Mesothelial cell of epicardium (in vitro differentiated cells): Measurements from ENCODE around the gene HRH2. TPM values are rescaled to one million over a fixed set of nuclear protein-coding genes. Genes with fewer than 3 reads are reported as not detected.
A peak's percentile ranks its signal among the peaks of the same experiment; 100 is the strongest.

Experiments
- DNase-seq, 2 experiments: peaks; one replicate each; pipeline ENCODE4 v3.0.0; 2021; ENCODE audit warnings: low spot score in 2 of 2; ENCODE audit not compliant: unreplicated experiment in 2 of 2
- H3K27ac Mint-ChIP-seq: 2 replicates; pipeline ENCODE4 v1.8.0; 2021; ENCODE audit warnings: mixed read lengths
- H3K27me3 Mint-ChIP-seq: 2 replicates; pipeline ENCODE4 v1.8.0; 2021; ENCODE audit warnings: low read depth, mixed read lengths
- H3K36me3 Mint-ChIP-seq: 2 replicates; pipeline ENCODE4 v1.8.0; 2021; ENCODE audit warnings: mixed read lengths
- H3K4me1 Mint-ChIP-seq: 2 replicates; pipeline ENCODE4 v1.8.0; 2021; ENCODE audit warnings: mixed read lengths
- H3K4me3 Mint-ChIP-seq: 2 replicates; pipeline ENCODE4 v1.8.0; 2021; ENCODE audit warnings: mild to moderate bottlenecking, moderate library complexity, mixed read lengths
- H3K9me3 Mint-ChIP-seq: 2 replicates; pipeline ENCODE4 v1.8.0; 2021; ENCODE audit warnings: mixed read lengths
- total RNA-seq: library from RNA; stranded (reverse); gene quantifications from 3 replicates; pipeline ENCODE4 v1.2.1, GENCODE V29; 2021
- TF ChIP-seq, protein P1 (sequence below): fragments of 200-600 bp; sonication (generic); IDR thresholded peaks from one replicate; pipeline ENCODE4 v1.5.0; 2021; ENCODE audit warnings: antibody characterized with exemption; ENCODE audit not compliant: unreplicated experiment

HRH2 gene
- total RNA-seq, 1 donor from 2014 or later, result 2.6 TPM

DNA sequence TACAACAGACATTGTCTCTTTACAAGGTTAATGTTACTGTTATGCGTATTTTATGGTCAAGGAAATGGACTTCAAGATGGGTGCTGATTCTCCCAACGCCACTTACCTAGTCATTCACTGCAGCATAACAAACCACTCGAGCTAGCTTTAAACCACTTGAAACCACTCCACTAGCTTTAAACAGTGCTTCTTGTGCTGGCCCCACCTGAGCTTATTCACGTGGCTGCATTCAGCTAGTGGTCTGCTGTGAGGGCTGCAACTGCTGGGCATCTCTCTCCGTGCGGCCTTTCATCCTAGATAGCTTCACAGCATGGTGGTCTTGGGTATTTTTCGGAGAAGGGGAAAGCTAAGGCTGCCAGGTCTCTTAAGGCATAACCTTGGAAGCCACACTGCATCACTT lies 3.5 kb upstream of the HRH2 start:
- Mint-ChIP-seq H3K27ac (no peak overlapping the region), H3K9me3 (peaks cover 15% of the 10 kb centered on the region), H3K27me3 (peaks cover 74% of the 10 kb centered on the region), H3K4me3 (no peak overlapping the region), H3K4me1 (peaks cover 12% of the 10 kb centered on the region), H3K36me3 (no peaks in the 10 kb centered on the region)
- TF ChIP-seq, protein P1, sequence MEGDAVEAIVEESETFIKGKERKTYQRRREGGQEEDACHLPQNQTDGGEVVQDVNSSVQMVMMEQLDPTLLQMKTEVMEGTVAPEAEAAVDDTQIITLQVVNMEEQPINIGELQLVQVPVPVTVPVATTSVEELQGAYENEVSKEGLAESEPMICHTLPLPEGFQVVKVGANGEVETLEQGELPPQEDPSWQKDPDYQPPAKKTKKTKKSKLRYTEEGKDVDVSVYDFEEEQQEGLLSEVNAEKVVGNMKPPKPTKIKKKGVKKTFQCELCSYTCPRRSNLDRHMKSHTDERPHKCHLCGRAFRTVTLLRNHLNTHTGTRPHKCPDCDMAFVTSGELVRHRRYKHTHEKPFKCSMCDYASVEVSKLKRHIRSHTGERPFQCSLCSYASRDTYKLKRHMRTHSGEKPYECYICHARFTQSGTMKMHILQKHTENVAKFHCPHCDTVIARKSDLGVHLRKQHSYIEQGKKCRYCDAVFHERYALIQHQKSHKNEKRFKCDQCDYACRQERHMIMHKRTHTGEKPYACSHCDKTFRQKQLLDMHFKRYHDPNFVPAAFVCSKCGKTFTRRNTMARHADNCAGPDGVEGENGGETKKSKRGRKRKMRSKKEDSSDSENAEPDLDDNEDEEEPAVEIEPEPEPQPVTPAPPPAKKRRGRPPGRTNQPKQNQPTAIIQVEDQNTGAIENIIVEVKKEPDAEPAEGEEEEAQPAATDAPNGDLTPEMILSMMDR, result no peak
- no peak for DNase-seq

- Mint-ChIP-seq H3K27me3 (peaks cover 78% of the 10 kb centered on the region), H3K4me3 (no peak overlapping the region), H3K36me3 (no peaks in the 10 kb centered on the region), H3K27ac (no peak overlapping the region), H3K9me3 (peaks cover 13% of the 10 kb centered on the region), H3K4me1 (peaks cover 12% of the 10 kb centered on the region)
- TF ChIP-seq, protein P1, result no peak
- DNase-seq, result no peak
These were observed 3.1 kb upstream of the HRH2 start for GRCh38 chr5:175654807-175655206.

DNA sequence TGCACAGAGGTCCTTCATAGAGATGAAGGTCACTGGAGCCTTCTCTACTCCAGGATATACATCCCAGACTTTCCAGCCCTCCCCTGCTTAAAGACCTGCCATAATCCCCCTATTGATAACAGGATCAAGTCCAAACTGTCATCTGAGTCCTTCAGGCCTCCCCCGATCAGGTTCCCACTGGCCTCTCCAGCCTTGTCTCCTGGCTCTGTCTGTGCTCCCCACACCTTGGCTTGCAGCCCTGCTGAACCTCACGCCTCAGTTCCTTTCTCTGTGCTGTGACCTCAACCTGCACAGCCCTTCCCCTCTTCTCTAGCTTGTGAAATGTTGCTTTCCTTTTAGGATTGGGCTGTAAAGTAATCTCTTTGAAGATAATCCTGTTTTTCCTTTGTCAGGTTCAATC lies 2.5 kb upstream of the HRH2 start:
- H3K4me3 Mint-ChIP-seq, result no peak overlapping the region
- no peak for DNase-seq
- peaks cover 8% of the 10 kb centered on the region for H3K9me3 Mint-ChIP-seq
- TF ChIP-seq, protein P1, result no peak
- no peak overlapping the region for H3K27ac Mint-ChIP-seq
- peaks cover 84% of the 10 kb centered on the region for H3K27me3 Mint-ChIP-seq
- H3K4me1 Mint-ChIP-seq, result peaks cover 12% of the 10 kb centered on the region
- H3K36me3 Mint-ChIP-seq, result no peaks in the 10 kb centered on the region

DNA sequence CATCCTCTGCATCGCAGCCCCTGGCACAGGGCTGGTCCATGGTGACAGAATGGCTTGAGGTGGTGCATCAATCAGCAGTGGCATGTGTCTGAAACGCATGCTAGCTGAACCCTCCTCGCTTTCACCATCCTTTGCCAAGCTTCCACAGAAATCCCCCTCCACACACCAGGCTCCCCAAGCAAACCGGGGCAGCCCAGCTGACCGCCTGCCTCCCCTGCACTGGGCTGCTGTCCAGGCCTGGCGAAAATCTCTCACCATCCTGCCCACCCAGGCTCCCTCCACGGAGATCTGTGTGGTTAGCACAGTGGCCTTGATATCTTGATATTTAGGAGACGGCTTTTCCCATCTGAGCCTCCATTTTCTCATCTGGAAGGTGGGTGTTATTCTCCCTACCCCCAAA lies 905 bp upstream of the HRH2 start:
- H3K27me3 Mint-ChIP-seq, result peaks cover 87% of the 10 kb centered on the region
- H3K9me3 Mint-ChIP-seq, result no peaks in the 10 kb centered on the region
- no peaks in the 10 kb centered on the region for H3K36me3 Mint-ChIP-seq
- H3K4me1 Mint-ChIP-seq, result peaks cover 12% of the 10 kb centered on the region
- DNase-seq, result no peak
- no peak overlapping the region for H3K27ac Mint-ChIP-seq
- H3K4me3 Mint-ChIP-seq, result peak overlapping the region; percentile 74
- TF ChIP-seq, protein P1, result no peak

GRCh38 chr5:175658299-175659145 lies 651 bp downstream of the HRH2 start:
- TF ChIP-seq, protein P1, result no peak
- Mint-ChIP-seq H3K9me3 (no peaks in the 10 kb centered on the region), H3K36me3 (no peaks in the 10 kb centered on the region), H3K27ac (no peak overlapping the region), H3K4me1 (peaks cover 12% of the 10 kb centered on the region), H3K4me3 (peak overlapping the region; percentile 75), H3K27me3 (peaks cover 85% of the 10 kb centered on the region)
- no peak for DNase-seq
